ENCODE measurements around the gene CPNE6. TPM values are rescaled to one million over a fixed set of nuclear protein-coding genes. Genes with fewer than 3 reads are reported as not detected.

Gene CPNE6
- total RNA-seq, 1 donor from 2014 or later, result not detected

DNA sequence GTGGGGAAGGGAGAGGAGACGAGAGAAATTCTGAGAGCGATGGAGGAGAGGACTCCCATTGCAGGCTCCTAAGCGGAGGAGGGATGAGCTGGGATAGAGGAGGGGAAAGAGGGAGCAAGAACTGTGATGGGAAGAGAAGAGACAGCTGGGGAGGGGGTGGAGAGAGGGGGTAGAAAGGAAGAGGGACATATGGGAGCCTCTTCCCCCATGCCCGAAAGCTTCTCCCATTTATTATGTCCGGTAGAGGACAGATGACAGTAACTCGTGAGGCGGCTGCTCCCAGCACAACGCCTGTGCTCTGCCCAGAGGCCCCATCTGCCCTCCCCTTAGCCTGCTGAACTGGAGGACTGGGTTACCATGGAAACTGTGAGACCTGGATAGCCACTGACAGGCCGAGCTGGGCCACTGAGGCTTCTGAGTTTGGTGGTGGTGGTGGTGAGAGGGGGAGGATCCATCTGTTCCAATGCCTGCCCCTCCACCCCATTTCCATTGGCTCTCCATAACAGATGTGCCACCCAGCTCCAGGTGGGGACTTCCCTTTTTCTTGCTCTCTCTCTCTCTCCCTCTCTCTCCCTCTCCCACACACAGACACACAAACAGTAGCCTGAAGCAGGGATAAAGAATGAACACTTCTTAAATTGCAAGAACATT lies 8.3 kb downstream of the CPNE6 start:
- Mint-ChIP-seq H3K4me1 (ENCODE audit: unreplicated experiment) (peaks cover 6% of the 10 kb centered on the region), H3K36me3 (ENCODE audit: unreplicated experiment) (no peaks in the 10 kb centered on the region), H3K9me3 (ENCODE audit: unreplicated experiment) (no peaks in the 10 kb centered on the region), H3K4me3 (ENCODE audit: unreplicated experiment) (no peak overlapping the region), H3K27me3 (ENCODE audit: unreplicated experiment) (peaks cover 53% of the 10 kb centered on the region), H3K27ac (ENCODE audit: unreplicated experiment) (no peak overlapping the region)
- DNase-seq (ENCODE audit: extremely low spot score, unreplicated experiment), result no peak
- TF ChIP-seq, protein P1, sequence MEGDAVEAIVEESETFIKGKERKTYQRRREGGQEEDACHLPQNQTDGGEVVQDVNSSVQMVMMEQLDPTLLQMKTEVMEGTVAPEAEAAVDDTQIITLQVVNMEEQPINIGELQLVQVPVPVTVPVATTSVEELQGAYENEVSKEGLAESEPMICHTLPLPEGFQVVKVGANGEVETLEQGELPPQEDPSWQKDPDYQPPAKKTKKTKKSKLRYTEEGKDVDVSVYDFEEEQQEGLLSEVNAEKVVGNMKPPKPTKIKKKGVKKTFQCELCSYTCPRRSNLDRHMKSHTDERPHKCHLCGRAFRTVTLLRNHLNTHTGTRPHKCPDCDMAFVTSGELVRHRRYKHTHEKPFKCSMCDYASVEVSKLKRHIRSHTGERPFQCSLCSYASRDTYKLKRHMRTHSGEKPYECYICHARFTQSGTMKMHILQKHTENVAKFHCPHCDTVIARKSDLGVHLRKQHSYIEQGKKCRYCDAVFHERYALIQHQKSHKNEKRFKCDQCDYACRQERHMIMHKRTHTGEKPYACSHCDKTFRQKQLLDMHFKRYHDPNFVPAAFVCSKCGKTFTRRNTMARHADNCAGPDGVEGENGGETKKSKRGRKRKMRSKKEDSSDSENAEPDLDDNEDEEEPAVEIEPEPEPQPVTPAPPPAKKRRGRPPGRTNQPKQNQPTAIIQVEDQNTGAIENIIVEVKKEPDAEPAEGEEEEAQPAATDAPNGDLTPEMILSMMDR (IDR thresholded peaks at IDR 0.05), result no peak

DNA sequence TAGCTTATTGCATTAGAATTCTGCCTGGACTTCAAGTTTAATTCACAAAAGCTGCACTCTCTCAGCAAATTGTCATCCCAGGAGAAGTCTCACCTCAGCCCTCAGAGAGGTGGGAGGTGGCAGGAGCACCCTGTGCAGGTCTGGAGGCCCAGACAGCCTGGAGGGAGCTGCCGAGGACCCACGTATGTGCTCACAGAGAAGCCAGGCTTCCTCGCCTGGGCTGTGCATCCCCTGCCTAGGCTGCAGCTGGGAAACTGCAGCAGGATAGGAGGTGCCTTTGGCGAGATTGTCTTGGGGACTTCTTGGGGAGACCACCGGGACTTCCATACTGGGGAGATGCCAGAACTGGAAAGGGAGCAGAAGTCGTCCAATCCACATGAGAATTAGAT lies 8.8 kb downstream of the CPNE6 start:
- H3K36me3 Mint-ChIP-seq (ENCODE audit: unreplicated experiment), result no peaks in the 10 kb centered on the region
- peak overlapping the region; percentile 15 for H3K4me3 Mint-ChIP-seq (ENCODE audit: unreplicated experiment)
- no peaks in the 10 kb centered on the region for H3K9me3 Mint-ChIP-seq (ENCODE audit: unreplicated experiment)
- H3K27ac Mint-ChIP-seq (ENCODE audit: unreplicated experiment), result no peak overlapping the region
- peaks cover 53% of the 10 kb centered on the region for H3K27me3 Mint-ChIP-seq (ENCODE audit: unreplicated experiment)
- no peak for DNase-seq (ENCODE audit: extremely low spot score, unreplicated experiment)
- TF ChIP-seq, protein P1 (IDR thresholded peaks at IDR 0.05), result no peak
- H3K4me1 Mint-ChIP-seq (ENCODE audit: unreplicated experiment), result peaks cover 6% of the 10 kb centered on the region

DNA sequence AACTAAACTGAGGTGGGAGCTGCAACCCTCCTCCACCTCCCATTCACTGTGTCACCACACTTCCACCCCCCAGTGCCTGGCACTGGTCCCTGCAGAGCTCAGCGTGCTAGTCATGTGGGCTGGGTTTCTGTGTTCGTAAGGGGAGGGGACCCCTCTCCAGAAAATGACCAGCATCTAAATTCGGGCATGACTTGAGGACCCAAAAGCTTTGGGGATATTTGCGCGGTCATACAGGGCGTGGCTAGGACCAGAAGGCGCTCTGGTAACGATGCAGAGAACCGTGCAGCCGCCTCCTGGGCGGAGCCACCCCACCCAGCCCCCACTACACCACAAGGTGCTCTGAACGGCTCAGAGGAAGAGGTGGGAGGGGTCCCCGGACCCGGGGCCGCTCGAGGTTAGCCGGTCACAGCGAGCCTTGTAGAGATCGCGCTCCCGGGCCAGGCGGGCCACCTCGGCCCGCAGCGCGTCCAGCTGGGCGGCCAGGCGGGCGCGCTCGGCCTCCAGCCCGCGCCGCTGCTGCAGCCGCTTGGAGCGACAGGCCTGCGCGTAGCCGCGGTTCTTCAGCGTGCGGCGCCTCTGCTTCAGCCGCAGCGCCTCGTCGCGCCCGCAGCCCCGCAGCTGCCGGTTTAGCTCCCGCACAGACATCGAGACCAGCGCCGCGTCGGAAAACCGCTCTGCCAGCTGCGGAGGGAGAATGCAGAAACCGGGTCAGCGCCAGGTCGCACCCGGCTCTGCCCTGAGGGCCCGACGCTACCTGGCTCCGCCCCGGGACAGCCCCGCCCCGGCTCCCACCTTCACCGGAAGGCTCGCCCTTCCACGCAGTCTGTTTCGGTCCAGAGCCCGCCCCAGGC lies 9.8 kb downstream of the CPNE6 start:
- Mint-ChIP-seq H3K36me3 (ENCODE audit: unreplicated experiment) (no peaks in the 10 kb centered on the region), H3K4me3 (ENCODE audit: unreplicated experiment) (peak overlapping the region; percentile 68), H3K27me3 (ENCODE audit: unreplicated experiment) (peaks cover 52% of the 10 kb centered on the region), H3K4me1 (ENCODE audit: unreplicated experiment) (peaks cover 6% of the 10 kb centered on the region), H3K27ac (ENCODE audit: unreplicated experiment) (no peak overlapping the region), H3K9me3 (ENCODE audit: unreplicated experiment) (no peaks in the 10 kb centered on the region)
- DNase-seq (ENCODE audit: extremely low spot score, unreplicated experiment), result no peak
- TF ChIP-seq, protein P1 (IDR thresholded peaks at IDR 0.05), result no peak

DNA sequence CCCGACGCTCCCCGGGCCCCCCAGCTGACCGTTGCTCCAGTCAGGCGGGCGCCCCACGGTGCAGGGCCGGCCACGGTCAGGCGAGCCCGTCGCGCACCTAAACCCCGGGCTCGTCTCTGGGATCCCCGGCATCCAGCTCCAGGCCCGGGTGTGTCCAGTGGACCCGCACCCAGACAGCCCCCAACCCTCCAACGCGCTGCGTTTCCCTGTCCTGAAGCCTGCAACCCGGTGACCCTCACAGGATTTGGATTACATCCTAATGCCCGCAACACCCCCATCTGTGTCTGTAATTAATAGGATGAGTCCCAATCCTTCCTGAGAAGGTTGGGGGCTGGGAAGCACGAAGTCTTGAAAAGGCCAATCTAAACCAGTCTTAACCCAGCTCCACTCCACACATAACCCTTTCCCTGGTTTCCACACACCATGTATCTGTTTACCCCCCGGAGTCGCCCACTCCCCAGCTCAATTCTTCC lies 10.4 kb downstream of the CPNE6 start:
- Mint-ChIP-seq H3K27me3 (ENCODE audit: unreplicated experiment) (peaks cover 49% of the 10 kb centered on the region), H3K4me1 (ENCODE audit: unreplicated experiment) (peaks cover 6% of the 10 kb centered on the region), H3K27ac (ENCODE audit: unreplicated experiment) (no peak overlapping the region)

More for the DNA sequence above, 10.4 kb downstream of the CPNE6 start:
- DNase-seq (ENCODE audit: extremely low spot score, unreplicated experiment), result no peak
- TF ChIP-seq, protein P1 (IDR thresholded peaks at IDR 0.05), result no peak
- Mint-ChIP-seq H3K36me3 (ENCODE audit: unreplicated experiment) (no peaks in the 10 kb centered on the region), H3K9me3 (ENCODE audit: unreplicated experiment) (no peaks in the 10 kb centered on the region), H3K4me3 (ENCODE audit: unreplicated experiment) (peak overlapping the region; percentile 72)

Measured in osteocyte (in vitro differentiated cells).